CD14-positive monocyte (primary cell): ENCODE results near the gene PRKD3. TPM values are rescaled to one million over a fixed set of nuclear protein-coding genes. Genes with fewer than 3 reads are reported as not detected.

Experiments used
- DNase-seq, 3 donors: peaks; one replicate each; pipeline ENCODE4 v3.0.0-alpha.2; 2011 to 2022
- H2AFZ ChIP-seq: 2 replicates; pipeline ENCODE4 v1.6.0; 2012; ENCODE audit warnings: mild to moderate bottlenecking, low read depth, low read length, inconsistent platforms; ENCODE audit not compliant: insufficient read depth, poor library complexity, severe bottlenecking
- H3K27ac ChIP-seq, 2 donors: 1 replicate in 1 of 2; 2 replicates in 1 of 2; pipeline ENCODE4 v1.5.1; 2012 to 2013; ENCODE audit warnings: low read length in 2 of 2, control low read depth in 1 of 2, inconsistent platforms in 1 of 2, low read depth in 1 of 2, mild to moderate bottlenecking in 1 of 2
- H3K27me3 ChIP-seq, 2 donors: one replicate each; pipeline versions ENCODE4 v1.6.0 to v1.6.1; 2011 to 2013; ENCODE audit warnings: low read length in 2 of 2; ENCODE audit not compliant: control insufficient read depth in 2 of 2, insufficient read depth in 2 of 2
- H3K36me3 ChIP-seq, 2 donors: replicated peaks in 1 of 2; 1 replicate in 1 of 2; 2 replicates in 1 of 2; pipeline versions ENCODE4 v1.5.1 to v1.6.1; 2012 to 2013; ENCODE audit warnings: low read length in 2 of 2, control low read depth in 1 of 2, inconsistent platforms in 1 of 2, mild to moderate bottlenecking in 1 of 2; ENCODE audit not compliant: insufficient read depth in 2 of 2, control insufficient read depth in 1 of 2
- H3K4me1 ChIP-seq, 2 donors: 1 replicate in 1 of 2; 2 replicates in 1 of 2; pipeline versions ENCODE4 v1.5.1 to v1.6.1; 2012 to 2013; ENCODE audit warnings: low read length in 2 of 2, control low read depth in 1 of 2, inconsistent platforms in 1 of 2, mild to moderate bottlenecking in 1 of 2, moderate library complexity in 1 of 2; ENCODE audit not compliant: insufficient read depth in 2 of 2, control insufficient read depth in 1 of 2
- H3K4me2 ChIP-seq: replicated peaks from 2 replicates; pipeline ENCODE3; 2012; ENCODE audit warnings: low read length, moderate library complexity, mild to moderate bottlenecking; ENCODE audit not compliant: poor library complexity, severe bottlenecking; ENCODE audit errors: extremely low read depth
- H3K4me3 ChIP-seq, 3 experiments: fragments of 200-600 bp in 1 of 3; sonication (generic) in 1 of 3; replicated peaks in 1 of 3; 1 replicate in 2 of 3; 2 replicates in 1 of 3; pipeline ENCODE4 v1.5.1; 2011 to 2013; ENCODE audit warnings: low read length in 3 of 3, mild to moderate bottlenecking in 3 of 3, control low read depth in 2 of 3, low read depth in 2 of 3, inconsistent platforms in 1 of 3, moderate library complexity in 1 of 3
- H3K79me2 ChIP-seq: 2 replicates; pipeline ENCODE4 v1.6.0; 2012; ENCODE audit warnings: mild to moderate bottlenecking, control low read depth, inconsistent platforms, low read length, moderate library complexity; ENCODE audit not compliant: insufficient read depth
- H3K9ac ChIP-seq: 2 replicates; pipeline ENCODE4 v1.6.0; 2017; ENCODE audit warnings: low read length, mild to moderate bottlenecking; ENCODE audit not compliant: insufficient read depth, poor library complexity, severe bottlenecking
- H3K9me3 ChIP-seq, 2 donors: replicated peaks in 1 of 2; 1 replicate in 1 of 2; 2 replicates in 1 of 2; pipeline versions ENCODE4 v1.5.1 to v1.6.1; 2012 to 2013; ENCODE audit warnings: low read length in 2 of 2, control low read depth in 1 of 2; ENCODE audit not compliant: control insufficient read depth in 1 of 2, insufficient read depth in 1 of 2
- H4K20me1 ChIP-seq: 2 replicates; pipeline ENCODE4 v1.6.0; 2012; ENCODE audit warnings: mild to moderate bottlenecking, low read length, control low read depth, moderate library complexity; ENCODE audit not compliant: insufficient read depth
- H3K27ac Mint-ChIP-seq, 7 donors: one replicate each; pipeline ENCODE4 v1.8.0; 2020; ENCODE audit warnings: mild to moderate bottlenecking in 7 of 7, mixed read lengths in 7 of 7, moderate library complexity in 6 of 7, inconsistent platforms in 2 of 7
- H3K27me3 Mint-ChIP-seq, 3 donors: one replicate each; pipeline ENCODE4 v1.8.0; 2021 to 2022; ENCODE audit warnings: low read depth in 3 of 3, mild to moderate bottlenecking in 3 of 3, mixed read lengths in 3 of 3, moderate library complexity in 3 of 3, inconsistent platforms in 1 of 3
- H3K36me3 Mint-ChIP-seq, 2 donors: one replicate each; pipeline ENCODE4 v1.8.0; 2020; ENCODE audit warnings: mixed read lengths in 2 of 2, inconsistent platforms in 1 of 2, mild to moderate bottlenecking in 1 of 2
- H3K4me1 Mint-ChIP-seq: one replicate; pipeline ENCODE4 v1.8.0; 2020; ENCODE audit warnings: mild to moderate bottlenecking, mixed read lengths
- H3K4me3 Mint-ChIP-seq, 2 donors: one replicate each; pipeline ENCODE4 v1.8.0; 2020; ENCODE audit warnings: mild to moderate bottlenecking in 2 of 2, mixed read lengths in 2 of 2, moderate library complexity in 1 of 2
- H3K9me3 Mint-ChIP-seq, 7 donors: one replicate each; pipeline ENCODE4 v1.8.0; 2020 to 2022; ENCODE audit warnings: mixed read lengths in 7 of 7, mild to moderate bottlenecking in 6 of 7, moderate library complexity in 6 of 7, inconsistent platforms in 2 of 7
- CTCF ChIP-seq: fragments of 200-600 bp; IDR thresholded peaks from one replicate; pipeline ENCODE4 v1.8.0; 2022; ENCODE audit warnings: antibody characterized with exemption, mild to moderate bottlenecking
- WGBS: methylation state at CpG from one replicate; pipeline ENCODE4 v1.1.5; 2013; ENCODE audit warnings: missing lambda C conversion rate; ENCODE audit not compliant: insufficient coverage; 5-methylcytosine and 5-hydroxymethylcytosine counted together
- intact Hi-C, 2 donors: fragments of 100-400 bp; cut with micrococcal nuclease; formaldehyde crosslinking; loops; one replicate each; pipeline versions ENCODE4 v1.15.0 to v1.15.1; 2023
- polyA plus RNA-seq, 3 donors: library from polyadenylated mRNA; depleted of rRNA in 1 of 3; unstranded in 2 of 3; stranded (reverse) in 1 of 3; fragments of 300-500 nt in 2 of 3; fragments of >200 nt in 1 of 3; fragmentation: Illumina TruSeq in 2 of 3; gene quantifications; 1 replicate in 2 of 3; 2 replicates in 1 of 3; pipeline ENCODE4 v1.2.3, GENCODE V29; 2012 to 2021

The PRKD3 gene
- polyA plus RNA-seq, 3 donors: 14.2 to 17.5 (median 16.9) TPM

- H3K4me1 ChIP-seq: no peaks in the 10 kb centered on the region
- no peak overlapping the region for H3K27ac ChIP-seq
- H3K9me3 ChIP-seq: no peaks in the 10 kb centered on the region
- peaks cover 0 to 7% of the 10 kb centered on the region in 2 donors for H3K36me3 ChIP-seq
- H3K4me2 ChIP-seq: no peak overlapping the region
- Mint-ChIP-seq H3K36me3 (peaks cover 11 to 24% of the 10 kb centered on the region in 2 donors), H3K27me3 (no peaks in the 10 kb centered on the region), H3K27ac (no peak overlapping the region), H3K4me1 (peaks cover 13% of the 10 kb centered on the region), H3K9me3 (peaks cover 0 to 3% (median 0%) of the 10 kb centered on the region in 7 donors), H3K4me3 (no peak overlapping the region)
- H4K20me1 ChIP-seq: peaks cover 54% of the 10 kb centered on the region
- no peaks in the 10 kb centered on the region for H3K27me3 ChIP-seq
- H3K79me2 ChIP-seq: peaks cover 93% of the 10 kb centered on the region
- intact Hi-C loops: no loop called here
- H3K9ac ChIP-seq: no peak overlapping the region
- no CpG with 5 or more reads among the region's 4 CpGs for WGBS
- DNase-seq: no peak
- H3K4me3 ChIP-seq: no peak overlapping the region
- H2AFZ ChIP-seq: no peak overlapping the region
- no peak for TF ChIP-seq CTCF
Measured at GRCh38 chr2:37300578-37300977, 24.1 kb downstream of the PRKD3 start.

- Mint-ChIP-seq H3K4me1 (peaks cover 13% of the 10 kb centered on the region), H3K4me3 (no peak overlapping the region), H3K36me3 (peaks cover 11 to 24% of the 10 kb centered on the region in 2 donors), H3K27ac (no peak overlapping the region), H3K9me3 (peaks cover 0 to 3% (median 0%) of the 10 kb centered on the region in 7 donors), H3K27me3 (no peaks in the 10 kb centered on the region)
- Histone ChIP-seq H3K27me3 (no peaks in the 10 kb centered on the region), H3K36me3 (peaks cover 0 to 7% of the 10 kb centered on the region in 2 donors), H2AFZ (no peak overlapping the region), H3K4me3 (no peak overlapping the region), H3K9ac (no peak overlapping the region), H3K4me2 (no peak overlapping the region), H3K9me3 (no peaks in the 10 kb centered on the region), H4K20me1 (peaks cover 51% of the 10 kb centered on the region), H3K79me2 (peaks cover 93% of the 10 kb centered on the region), H3K4me1 (no peaks in the 10 kb centered on the region), H3K27ac (no peak overlapping the region)
- intact Hi-C loops: no loop called here
- TF ChIP-seq CTCF: no peak
- DNase-seq: no peak
Measured at GRCh38 chr2:37300146-37300545, 24.5 kb downstream of the PRKD3 start.
